ENCODE data around the gene ALG12.

Gene ALG12

DNA sequence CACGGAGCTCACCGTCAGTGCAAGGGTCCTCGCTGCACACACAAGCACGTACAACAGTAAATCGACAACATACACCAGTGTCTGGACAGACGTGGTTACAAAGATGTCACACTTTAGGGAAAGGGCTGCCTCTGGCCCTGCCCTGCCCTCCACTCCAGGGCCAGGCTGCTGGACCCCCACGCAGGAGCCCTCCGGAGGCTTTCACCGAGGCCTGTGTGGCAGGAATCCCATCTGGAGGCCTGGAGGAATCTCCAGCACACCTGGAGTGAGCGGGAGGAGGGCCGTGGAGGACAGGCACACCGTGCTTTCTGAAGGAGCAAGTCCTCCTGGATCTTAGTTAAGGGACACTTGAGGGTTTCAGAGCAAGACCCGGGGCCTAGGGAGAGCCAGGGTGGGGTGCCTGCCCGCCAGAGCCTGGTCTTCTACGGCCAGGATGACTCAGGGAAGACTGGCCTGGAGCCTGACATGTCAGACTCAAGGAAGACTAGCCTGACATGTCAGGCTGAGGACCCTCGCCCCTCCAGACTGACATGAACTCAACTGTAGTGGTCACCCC is 40.2 kb upstream of the ALG12 start:
- no peak for FAIRE-seq

GRCh38 chr22:49957826-49958365 is 39.7 kb upstream of the ALG12 start:
- FAIRE-seq = no peak
- no peak for DNase-seq (ENCODE audit: extremely low spot score, insufficient read length, low read depth)

More for the DNA sequence above, 40.2 kb upstream of the ALG12 start:
- DNase-seq (ENCODE audit: extremely low spot score, insufficient read length, low read depth) = no peak

- no peak for DNase-seq (ENCODE audit: extremely low spot score, insufficient read length, low read depth)
- FAIRE-seq = no peak
These were observed 38.9 kb upstream of the ALG12 start for GRCh38 chr22:49956914-49957825.

GRCh38 chr22:49956418-49956770 is 38.2 kb upstream of the ALG12 start:
- no peak for DNase-seq (ENCODE audit: extremely low spot score, insufficient read length, low read depth)

DNA sequence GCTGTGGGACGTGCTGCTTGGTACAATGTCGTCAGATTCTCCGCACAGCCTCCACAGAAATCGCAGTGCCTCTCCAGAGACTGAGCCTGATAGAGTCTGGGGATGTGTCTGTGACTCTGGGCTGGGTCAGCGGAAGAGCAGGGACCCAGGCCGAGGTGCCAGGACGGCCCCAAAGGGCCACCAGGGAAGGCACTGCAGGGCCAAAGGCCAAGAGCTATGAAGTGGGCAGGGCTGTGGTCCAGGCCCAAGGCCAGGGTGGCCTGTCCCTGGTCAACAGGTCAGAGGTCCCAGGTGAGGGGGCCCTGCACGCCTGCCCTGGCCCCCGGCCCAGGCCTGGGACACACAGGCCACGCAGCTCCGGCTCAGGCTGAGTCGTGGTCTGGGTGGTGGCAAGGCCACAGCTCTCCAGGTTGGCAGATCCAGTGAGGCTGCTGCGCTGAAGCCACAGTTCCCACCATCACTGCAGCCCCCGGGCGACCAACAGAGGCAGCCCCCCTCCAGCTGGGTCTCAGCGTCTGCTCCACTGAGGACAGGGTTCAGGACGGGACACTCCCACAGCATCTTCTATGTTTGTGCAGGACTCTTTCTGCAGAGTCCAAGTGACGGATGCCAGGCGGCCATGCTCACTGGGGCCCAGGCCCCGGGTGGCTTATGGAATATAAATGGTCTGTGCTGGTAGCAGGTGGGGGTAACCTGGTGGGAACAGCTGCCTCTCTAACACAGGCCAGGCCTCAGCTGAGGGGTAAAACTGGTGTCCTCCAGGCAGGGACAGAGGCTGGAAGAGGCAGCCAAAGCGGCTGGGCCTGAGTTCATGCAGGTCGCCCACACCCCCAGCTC is 37.6 kb upstream of the ALG12 start:
- no peak for FAIRE-seq
- no peak for DNase-seq (ENCODE audit: extremely low spot score, insufficient read length, low read depth)

More at GRCh38 chr22:49956418-49956770, 38.2 kb upstream of the ALG12 start:
- FAIRE-seq = no peak

- FAIRE-seq (no peak), DNase-seq (ENCODE audit: extremely low spot score, insufficient read length, low read depth) (no peak)
These were observed 36.8 kb upstream of the ALG12 start for GRCh38 chr22:49954991-49955580.

GRCh38 chr22:49954354-49954753 is 36.1 kb upstream of the ALG12 start:
- DNase-seq (ENCODE audit: extremely low spot score, insufficient read length, low read depth) = no peak
- no peak for FAIRE-seq

GRCh38 chr22:49953680-49954344 is 35.6 kb upstream of the ALG12 start:
- FAIRE-seq (no peak), DNase-seq (ENCODE audit: extremely low spot score, insufficient read length, low read depth) (no peak)

GRCh38 chr22:49953027-49953679 is 34.9 kb upstream of the ALG12 start:
- DNase-seq (ENCODE audit: extremely low spot score, insufficient read length, low read depth) (no peak), FAIRE-seq (no peak)

DNA sequence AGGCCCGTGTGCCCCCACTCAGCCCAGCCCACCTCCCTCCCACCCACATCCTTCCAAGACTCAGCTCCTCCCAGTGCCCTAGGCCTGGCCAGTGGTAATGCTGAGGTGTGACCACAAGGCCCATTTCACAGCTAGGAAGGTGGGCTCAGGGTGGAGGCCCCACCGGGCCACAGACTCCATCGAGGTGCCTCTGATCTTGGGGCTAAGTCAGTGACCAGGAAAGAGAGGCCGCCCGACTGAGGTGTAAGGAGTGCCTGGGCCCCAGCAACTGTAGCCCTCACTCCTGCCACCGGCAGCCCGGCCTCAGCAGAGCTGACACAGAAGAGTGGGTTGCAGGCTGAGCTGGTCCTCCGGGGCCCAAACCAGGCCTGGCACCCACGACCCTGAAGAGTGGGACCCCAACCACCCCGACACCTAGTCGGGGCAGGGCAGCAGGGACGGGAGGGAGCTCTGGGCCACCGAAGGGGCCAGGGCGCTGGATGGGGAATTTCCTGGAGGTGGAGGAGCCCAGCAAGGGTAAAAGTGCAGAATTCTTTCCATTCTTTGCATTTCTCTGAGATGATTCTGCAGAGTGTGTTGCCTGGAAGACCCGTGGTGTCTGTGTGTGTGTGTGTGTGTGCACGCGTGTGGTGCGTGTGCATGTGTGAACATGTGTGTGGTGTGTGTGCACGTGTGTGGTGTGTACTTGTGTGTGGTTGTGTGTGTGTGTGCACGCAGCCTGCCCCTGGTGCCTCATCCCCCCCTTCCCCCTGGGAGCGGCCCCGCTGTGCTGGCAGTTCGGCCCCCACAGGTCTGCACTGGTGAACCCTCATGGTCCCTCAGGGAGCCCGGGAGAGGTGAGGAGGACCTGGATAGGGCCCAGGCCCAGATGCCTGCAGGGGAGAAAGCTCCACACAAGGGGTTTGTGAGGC is 34.0 kb upstream of the ALG12 start:
- no peak for FAIRE-seq
- DNase-seq (ENCODE audit: extremely low spot score, insufficient read length, low read depth) = no peak

- no peak for FAIRE-seq
- no peak for DNase-seq (ENCODE audit: extremely low spot score, insufficient read length, low read depth)
These were observed 33.4 kb upstream of the ALG12 start for GRCh38 chr22:49951678-49951985.

- FAIRE-seq = no peak
- DNase-seq (ENCODE audit: extremely low spot score, insufficient read length, low read depth) = no peak
These were observed 32.9 kb upstream of the ALG12 start for GRCh38 chr22:49951000-49951677.

- no peak for FAIRE-seq
- no peak for DNase-seq (ENCODE audit: extremely low spot score, insufficient read length, low read depth)
These were observed 32.3 kb upstream of the ALG12 start for GRCh38 chr22:49950396-49950994.

DNA sequence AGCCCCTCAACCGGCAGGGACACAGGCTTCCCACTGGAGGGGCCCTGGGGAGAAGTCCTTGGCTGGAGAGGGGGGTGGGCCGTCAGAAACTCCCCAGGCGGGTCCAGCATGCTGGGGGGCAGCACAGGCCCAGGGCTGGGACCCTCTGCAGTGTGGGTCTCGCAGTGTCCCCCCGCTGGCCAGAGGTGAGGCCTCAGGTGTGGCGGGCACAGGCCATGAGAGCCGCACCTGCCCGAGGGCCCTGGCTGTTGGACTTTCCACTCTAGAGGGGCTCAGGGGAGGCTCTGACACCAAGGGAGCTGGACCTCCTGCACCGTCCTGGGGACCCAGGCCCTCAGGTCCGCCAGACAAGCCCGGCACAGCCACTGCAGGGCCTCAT is 31.7 kb upstream of the ALG12 start:
- FAIRE-seq (no peak), DNase-seq (ENCODE audit: extremely low spot score, insufficient read length, low read depth) (no peak)

GRCh38 chr22:49948958-49949913 is 31.0 kb upstream of the ALG12 start:
- DNase-seq (ENCODE audit: extremely low spot score, insufficient read length, low read depth) (no peak), FAIRE-seq (no peak)

Data from GM18507 (cell line).